GM18868 (cell line): ENCODE results near the gene FKBP1B.
"Not testable (repeated sequence)": the region's sequence is repeated elsewhere in the genome, so short reads cannot be mapped to it uniquely, and the experiment has no call there.

Source experiments
- ATAC-seq: cut with Tn5 transposase; IDR thresholded peaks from one replicate; pipeline ENCODE4 v1.9.1; 2021; ENCODE audit warnings: mild to moderate bottlenecking, moderate library complexity; ENCODE audit not compliant: unreplicated experiment

Gene FKBP1B

GRCh38 chr2:24058564-24059271 lies 9.2 kb downstream of the FKBP1B start:
- no peak for ATAC-seq

DNA sequence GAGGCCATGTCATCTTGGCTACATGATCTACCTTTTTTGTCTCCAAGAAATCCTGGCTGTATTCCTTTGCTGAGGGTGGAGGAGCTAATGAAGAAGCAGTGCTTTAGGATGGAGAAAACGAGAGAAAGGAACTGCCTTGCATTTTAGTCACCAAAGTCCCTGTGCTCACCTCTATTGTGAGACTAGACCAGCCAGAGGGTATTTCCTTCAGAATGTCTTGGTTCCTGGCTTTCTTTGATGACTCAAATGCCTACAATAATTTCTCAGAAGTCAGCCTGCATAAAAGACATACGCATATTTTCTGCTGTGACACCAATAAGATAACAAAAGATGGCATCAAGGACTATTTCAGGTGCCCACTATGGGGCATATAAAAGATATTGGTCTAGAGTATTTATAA lies 15.8 kb downstream of the FKBP1B start:
- no peak for ATAC-seq

- ATAC-seq = no peak
Observed at GRCh38 chr2:24072259-24072658, 22.7 kb downstream of the FKBP1B start.

GRCh38 chr2:24073816-24074215 lies 24.3 kb downstream of the FKBP1B start:
- no peak for ATAC-seq

DNA sequence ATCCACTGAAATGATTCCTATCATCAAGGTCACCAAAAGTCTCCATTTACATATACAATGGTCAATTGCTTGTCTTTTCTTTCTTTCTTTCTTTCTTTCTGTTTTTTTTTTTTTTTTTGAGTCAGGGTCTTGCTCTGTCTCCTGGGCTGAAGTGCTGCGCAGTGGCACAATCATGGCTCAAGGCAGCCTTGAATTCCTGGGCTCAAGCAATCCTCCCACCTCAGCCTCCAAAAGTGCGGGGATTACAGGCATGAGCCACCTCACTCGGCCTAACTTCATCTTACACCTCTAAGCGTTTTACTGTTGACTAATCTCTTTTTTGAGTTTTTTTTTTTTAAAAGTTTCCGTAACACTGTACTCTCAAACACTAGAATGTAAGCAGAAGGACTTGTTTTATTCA lies 25.7 kb downstream of the FKBP1B start:
- no peak for ATAC-seq

DNA sequence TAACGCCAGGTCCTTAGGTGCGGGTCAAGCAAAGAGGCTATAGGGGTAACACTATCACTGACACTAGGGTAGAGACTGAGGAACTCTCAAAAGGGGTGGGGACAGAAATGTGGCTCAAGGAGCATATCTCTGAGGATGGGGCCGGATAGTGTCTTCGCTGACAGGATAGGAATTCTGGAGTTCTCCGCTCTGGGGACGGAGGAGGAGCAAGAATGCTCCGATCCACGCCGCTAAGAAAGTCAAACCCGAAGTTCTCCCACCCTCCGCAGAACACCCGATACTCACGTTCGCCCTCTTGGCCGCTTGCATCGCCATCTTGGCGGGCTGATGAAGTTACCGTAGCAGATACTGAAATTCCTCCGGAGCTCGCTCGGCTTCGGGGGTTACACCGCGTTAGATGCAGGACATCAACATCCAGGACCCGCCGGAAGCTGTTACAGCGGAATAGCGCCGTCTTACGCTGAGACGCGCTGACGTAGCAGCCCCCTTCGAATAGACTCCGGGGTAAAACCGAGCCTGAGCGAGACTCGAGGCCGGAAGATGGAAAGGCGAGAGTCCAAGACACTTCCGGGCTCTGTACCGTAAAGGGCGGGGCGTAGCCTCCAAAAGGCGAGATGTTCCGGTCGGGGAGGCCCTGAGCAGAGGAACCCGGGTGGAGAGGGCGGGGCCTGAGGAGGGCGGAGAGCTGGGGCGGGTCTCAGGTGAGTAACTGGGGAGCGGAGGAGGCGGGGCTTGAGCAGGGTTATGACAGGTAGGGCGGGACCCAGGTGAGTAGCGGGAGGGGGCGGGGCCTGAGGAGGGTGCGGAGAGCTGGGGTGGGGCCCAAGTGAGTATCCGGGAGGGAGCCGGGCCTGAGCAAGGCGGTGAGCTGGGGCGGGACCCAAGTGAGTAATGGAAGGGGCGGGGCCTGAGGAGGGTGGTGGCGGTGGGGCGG lies 26.6 kb downstream of the FKBP1B start, which contains the start of gene SF3B6:
Gene SF3B6, minus strand, starts transcription at position 412 of the 934 bp plus-strand sequence. Its CDS starts 97 bp downstream, at position 315.
- ATAC-seq = peak; percentile 92

- ATAC-seq = peak; percentile 0
Observed at GRCh38 chr2:24076849-24077534, 27.5 kb downstream of the FKBP1B start.

GRCh38 chr2:24077535-24077877 lies 28.0 kb downstream of the FKBP1B start:
- ATAC-seq = no peak

GRCh38 chr2:24077879-24078278 lies 28.3 kb downstream of the FKBP1B start:
- no peak for ATAC-seq

- ATAC-seq = no peak
Observed at GRCh38 chr2:24080701-24081100, 31.2 kb downstream of the FKBP1B start.

DNA sequence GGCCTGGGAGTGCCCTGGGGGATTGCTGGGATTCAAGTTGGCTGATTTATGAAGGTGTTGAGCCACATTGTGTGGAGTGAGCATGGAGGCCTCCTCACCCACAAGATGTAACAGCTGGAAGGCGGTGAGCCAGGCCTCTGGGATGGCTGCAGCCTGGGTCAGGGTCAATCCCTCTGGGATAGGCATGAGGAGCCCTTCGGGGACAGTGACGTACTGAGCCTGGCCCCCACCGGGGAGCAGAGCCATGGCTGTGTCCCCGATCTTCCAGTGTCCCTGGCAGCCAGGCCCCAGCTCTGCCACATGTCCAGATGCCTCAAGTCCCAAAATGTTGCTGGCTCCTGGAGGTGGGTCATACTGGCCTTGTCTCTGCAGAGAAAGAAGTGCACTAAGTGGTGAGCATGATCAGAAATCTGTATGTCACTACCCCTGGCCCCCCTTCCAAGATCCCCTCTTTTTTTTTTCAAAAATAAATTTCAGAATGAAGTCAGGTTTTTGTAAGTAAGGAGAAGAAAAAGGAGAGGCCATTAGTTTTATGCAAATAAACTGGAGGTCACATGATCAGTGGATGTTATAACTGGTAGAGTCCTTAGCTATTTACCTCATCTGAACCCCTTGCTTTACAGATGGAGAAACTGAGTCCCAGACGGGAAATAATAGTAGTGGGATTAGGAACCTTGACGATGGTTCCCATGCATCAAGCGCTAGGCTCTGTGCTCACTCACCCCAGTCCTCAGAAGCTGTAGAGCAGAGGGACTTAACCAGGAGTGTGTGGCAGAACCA lies 33.4 kb downstream of the FKBP1B start:
- ATAC-seq = no peak

DNA sequence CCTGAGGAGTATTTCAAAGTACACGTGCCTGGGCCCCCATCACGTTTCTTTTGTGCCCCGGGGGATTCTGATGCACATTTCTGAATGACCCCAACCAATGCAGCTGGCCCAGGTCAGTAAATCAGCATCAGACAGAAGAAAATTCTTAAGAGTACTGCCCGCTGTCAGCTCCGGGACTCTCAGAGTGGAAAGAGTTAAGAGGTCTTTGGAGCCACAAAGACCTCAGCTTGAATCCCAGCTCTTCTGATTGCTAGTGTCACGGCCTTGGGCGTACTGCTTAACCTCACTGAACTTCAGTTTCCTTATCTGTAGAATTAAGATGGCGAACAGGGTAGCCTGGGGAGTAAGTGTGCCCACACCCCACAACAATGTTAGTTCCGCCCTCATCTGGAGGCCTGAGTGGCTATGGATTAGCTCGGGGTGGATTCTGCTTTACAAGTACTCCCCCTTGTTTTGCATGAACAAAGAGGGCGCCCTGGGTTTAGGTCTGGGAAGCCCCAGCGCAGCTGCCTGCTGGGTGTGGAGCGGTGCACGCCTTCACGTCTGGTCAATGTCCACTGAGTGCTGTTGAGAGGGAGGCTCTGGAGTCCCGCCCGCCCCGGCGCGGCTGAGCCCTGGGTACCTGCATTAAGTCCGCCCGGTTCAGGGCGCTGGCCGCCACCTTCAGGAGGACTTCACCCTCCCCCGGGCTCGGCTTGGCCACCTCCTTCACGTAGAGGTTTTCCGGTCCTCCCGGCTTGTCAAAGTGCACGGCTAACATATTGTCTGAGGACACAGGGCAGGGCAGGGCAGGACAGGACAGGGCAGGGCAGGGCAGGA lies 34.2 kb downstream of the FKBP1B start:
- peak; percentile 81 for ATAC-seq

- peak; percentile 72 for ATAC-seq
Observed at GRCh38 chr2:24084386-24085199, 35.1 kb downstream of the FKBP1B start, which contains the start of gene TP53I3. TSS of gene TP53I3 (minus strand) at chr2:24084834. CDS start at chr2:24084326, 508 bp downstream.

DNA sequence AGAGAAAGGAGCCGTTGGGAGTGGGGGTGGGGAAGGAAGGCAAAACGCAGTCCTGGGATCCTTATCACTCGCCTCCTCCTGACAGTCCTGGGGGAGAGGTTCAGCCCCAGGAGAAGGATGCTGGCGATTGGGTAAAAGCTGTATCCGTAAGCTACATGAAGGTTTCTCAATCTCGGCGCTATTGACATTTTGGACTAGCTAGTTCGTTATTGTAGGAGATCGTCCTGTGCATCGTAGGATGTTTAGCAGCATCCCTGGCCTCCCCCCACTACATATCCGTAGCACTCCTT lies 35.6 kb downstream of the FKBP1B start:
- no peak for ATAC-seq

GRCh38 chr2:24086241-24086640 lies 36.7 kb downstream of the FKBP1B start:
- no peak for ATAC-seq

GRCh38 chr2:24087032-24087431 lies 37.5 kb downstream of the FKBP1B start:
- ATAC-seq = no peak

GRCh38 chr2:24088821-24089359 lies 39.3 kb downstream of the FKBP1B start:
- ATAC-seq = no peak

GRCh38 chr2:24093270-24093669 lies 43.7 kb downstream of the FKBP1B start:
- not testable (repeated sequence) for ATAC-seq

DNA sequence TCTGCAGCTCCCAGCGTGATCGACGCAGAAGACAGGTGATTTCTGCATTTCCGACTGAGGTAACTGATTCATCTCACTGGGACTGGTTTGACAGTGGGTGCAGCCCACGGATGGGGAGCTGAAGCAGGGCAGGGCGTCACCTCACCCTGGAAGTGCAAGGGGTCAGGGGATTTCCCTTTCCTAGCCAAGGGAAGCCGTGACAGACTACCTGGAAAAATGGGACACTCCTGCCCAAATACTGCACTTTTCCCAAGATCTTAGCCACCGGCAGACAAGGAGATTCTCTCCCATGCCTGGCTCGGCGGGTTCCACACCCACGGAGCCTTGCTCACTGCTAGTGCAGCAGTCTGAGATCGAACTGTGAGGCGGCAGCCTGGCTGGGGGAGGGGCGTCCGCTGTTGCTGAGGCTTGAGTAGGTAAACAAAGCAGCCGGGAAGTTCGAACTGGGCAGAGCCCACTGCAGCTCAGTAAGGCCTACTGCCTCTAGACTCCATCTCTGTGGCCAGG lies 45.7 kb downstream of the FKBP1B start:
- not testable (repeated sequence) for ATAC-seq
